OCI-LY3 (cell line): ENCODE measurements around the gene LRRC38.

Experiments used
- EZH2phosphoT487 ChIP-seq: fragments of 200-600 bp; shearing (Covaris generic); IDR thresholded peaks from 2 replicates; pipeline ENCODE4 v1.6.1; 2018; ENCODE audit warnings: antibody characterized with exemption, mixed run types, low read depth
- TF ChIP-seq, protein P1 (sequence below): fragments of 200-600, 300-600 bp; sonication (generic); IDR thresholded peaks from 2 replicates; pipeline ENCODE4 v1.5.1; 2014; ENCODE audit warnings: antibody characterized with exemption, low read length, low read depth

GRCh38 chr1:13430495-13430894, 83.3 kb downstream of the LRRC38 start:
- TF ChIP-seq, protein P1, sequence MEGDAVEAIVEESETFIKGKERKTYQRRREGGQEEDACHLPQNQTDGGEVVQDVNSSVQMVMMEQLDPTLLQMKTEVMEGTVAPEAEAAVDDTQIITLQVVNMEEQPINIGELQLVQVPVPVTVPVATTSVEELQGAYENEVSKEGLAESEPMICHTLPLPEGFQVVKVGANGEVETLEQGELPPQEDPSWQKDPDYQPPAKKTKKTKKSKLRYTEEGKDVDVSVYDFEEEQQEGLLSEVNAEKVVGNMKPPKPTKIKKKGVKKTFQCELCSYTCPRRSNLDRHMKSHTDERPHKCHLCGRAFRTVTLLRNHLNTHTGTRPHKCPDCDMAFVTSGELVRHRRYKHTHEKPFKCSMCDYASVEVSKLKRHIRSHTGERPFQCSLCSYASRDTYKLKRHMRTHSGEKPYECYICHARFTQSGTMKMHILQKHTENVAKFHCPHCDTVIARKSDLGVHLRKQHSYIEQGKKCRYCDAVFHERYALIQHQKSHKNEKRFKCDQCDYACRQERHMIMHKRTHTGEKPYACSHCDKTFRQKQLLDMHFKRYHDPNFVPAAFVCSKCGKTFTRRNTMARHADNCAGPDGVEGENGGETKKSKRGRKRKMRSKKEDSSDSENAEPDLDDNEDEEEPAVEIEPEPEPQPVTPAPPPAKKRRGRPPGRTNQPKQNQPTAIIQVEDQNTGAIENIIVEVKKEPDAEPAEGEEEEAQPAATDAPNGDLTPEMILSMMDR: no peak
- TF ChIP-seq EZH2phosphoT487: no peak
